Hepatocyte (in vitro differentiated cells): ENCODE results near the gene ROR1. TPM values are rescaled to one million over a fixed set of nuclear protein-coding genes. Genes with fewer than 3 reads are reported as not detected.

Experiments
- DNase-seq: peaks from one replicate; pipeline ENCODE4 v3.0.0-alpha.2; 2016; ENCODE audit warnings: low spot score
- H2AFZ ChIP-seq: fragments of 200-600 bp; sonication (generic); 2 replicates; pipeline ENCODE4 v1.6.0; 2016; ENCODE audit warnings: antibody characterized with exemption, mild to moderate bottlenecking
- H3K27ac ChIP-seq: fragments of 200-600 bp; sonication (generic); 2 replicates; pipeline ENCODE4 v1.5.1; 2016; ENCODE audit warnings: mild to moderate bottlenecking
- H3K27me3 ChIP-seq: fragments of 200-600 bp; sonication (generic); 2 replicates; pipeline ENCODE4 v1.6.1; 2016
- H3K36me3 ChIP-seq: fragments of 200-600 bp; sonication (generic); replicated peaks from 2 replicates; pipeline ENCODE4 v1.5.1; 2016; ENCODE audit warnings: low read depth; ENCODE audit not compliant: insufficient read depth
- H3K4me1 ChIP-seq: fragments of 200-600 bp; sonication (generic); 2 replicates; pipeline ENCODE4 v1.5.1; 2016; ENCODE audit warnings: mild to moderate bottlenecking, moderate library complexity; ENCODE audit not compliant: insufficient read depth
- H3K4me2 ChIP-seq: fragments of 200-600 bp; sonication (generic); 2 replicates; pipeline ENCODE4 v1.6.0; 2016
- H3K4me3 ChIP-seq: fragments of 200-600 bp; sonication (generic); 2 replicates; pipeline ENCODE4 v1.5.1; 2016; ENCODE audit warnings: mild to moderate bottlenecking
- H3K79me2 ChIP-seq: fragments of 200-600 bp; sonication (generic); 2 replicates; pipeline ENCODE4 v1.6.0; 2017; ENCODE audit warnings: mild to moderate bottlenecking
- H3K9me2 ChIP-seq: fragments of 200-600 bp; sonication (generic); replicated peaks from 2 replicates; pipeline ENCODE4 v1.6.0; 2017; ENCODE audit warnings: mild to moderate bottlenecking; ENCODE audit not compliant: insufficient read depth
- H3K9me3 ChIP-seq: fragments of 200-600 bp; sonication (generic); 2 replicates; pipeline ENCODE4 v1.5.1; 2016; ENCODE audit warnings: low read depth, mild to moderate bottlenecking
- H4K20me1 ChIP-seq: fragments of 200-600 bp; sonication (generic); 2 replicates; pipeline ENCODE4 v1.6.0; 2016; ENCODE audit warnings: mild to moderate bottlenecking; ENCODE audit not compliant: insufficient read depth, poor library complexity, severe bottlenecking
- EZH2 ChIP-seq: fragments of 200-600 bp; sonication (generic); IDR thresholded peaks from 2 replicates; pipeline ENCODE4 v1.6.1; 2016; ENCODE audit warnings: antibody characterized with exemption, mild to moderate bottlenecking, borderline replicate concordance
- EZH2phosphoT487 ChIP-seq: fragments of 200-600 bp; sonication (generic); IDR thresholded peaks from one replicate; pipeline ENCODE4 v1.6.1; 2018; ENCODE audit warnings: antibody characterized with exemption, mild to moderate bottlenecking, low read depth, moderate library complexity; ENCODE audit not compliant: unreplicated experiment, severe bottlenecking
- WGBS: methylation state at CpG from one replicate; pipeline ENCODE4 v1.1.6; 2016; ENCODE audit warnings: low lambda C conversion rate; ENCODE audit errors: missing lambda C conversion rate; 5-methylcytosine and 5-hydroxymethylcytosine counted together
- polyA plus RNA-seq: library from polyadenylated mRNA; unstranded; fragments of >200 nt; fragmentation: Nextera tagmentation; extraction: Ambion mirVana; gene quantifications from 2 replicates; pipeline ENCODE4 v1.2.1, GENCODE V29; 2016
- total RNA-seq: library from RNA; depleted of rRNA; stranded (reverse); fragments of >200 nt; gene quantifications from 2 replicates; pipeline ENCODE4 v1.2.3, GENCODE V29; 2014
- TF ChIP-seq, protein P1 (sequence below): fragments of 200-600 bp; sonication (generic); IDR thresholded peaks from 2 replicates; pipeline ENCODE4 v1.5.1; 2016; ENCODE audit warnings: antibody characterized with exemption, mild to moderate bottlenecking; ENCODE audit not compliant: poor library complexity

ROR1 gene
- total and polyA plus RNA-seq, 2 experiments from 2014 or later, result 16.4 to 27.7 TPM

DNA sequence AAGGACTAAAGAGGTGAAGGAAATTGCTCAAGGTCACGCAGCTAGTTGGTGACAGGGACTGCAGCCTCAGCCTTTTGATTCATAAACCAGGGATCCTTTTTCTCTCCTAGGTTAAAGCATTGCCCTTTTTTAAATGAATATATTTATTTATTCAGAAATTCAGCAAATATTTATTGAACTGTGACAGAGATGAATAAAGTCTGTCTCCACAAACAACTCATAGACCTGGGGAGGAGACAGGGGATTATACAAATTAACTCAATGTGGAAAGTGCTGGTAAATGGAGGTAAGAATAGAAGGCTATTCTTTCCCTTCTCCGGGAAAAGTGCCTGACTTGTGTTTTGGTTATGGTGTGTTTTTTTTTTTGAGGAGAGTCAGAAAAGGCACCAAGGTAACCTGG, 110.7 kb downstream of the ROR1 start:
- H3K27ac ChIP-seq, result no peak overlapping the region
- H3K9me2 ChIP-seq, result no peaks in the 10 kb centered on the region
- 80% methylated on average over 2 of the region's 2 CpGs for WGBS
- TF ChIP-seq EZH2 (no peak), EZH2phosphoT487 (no peak)
- TF ChIP-seq, protein P1, sequence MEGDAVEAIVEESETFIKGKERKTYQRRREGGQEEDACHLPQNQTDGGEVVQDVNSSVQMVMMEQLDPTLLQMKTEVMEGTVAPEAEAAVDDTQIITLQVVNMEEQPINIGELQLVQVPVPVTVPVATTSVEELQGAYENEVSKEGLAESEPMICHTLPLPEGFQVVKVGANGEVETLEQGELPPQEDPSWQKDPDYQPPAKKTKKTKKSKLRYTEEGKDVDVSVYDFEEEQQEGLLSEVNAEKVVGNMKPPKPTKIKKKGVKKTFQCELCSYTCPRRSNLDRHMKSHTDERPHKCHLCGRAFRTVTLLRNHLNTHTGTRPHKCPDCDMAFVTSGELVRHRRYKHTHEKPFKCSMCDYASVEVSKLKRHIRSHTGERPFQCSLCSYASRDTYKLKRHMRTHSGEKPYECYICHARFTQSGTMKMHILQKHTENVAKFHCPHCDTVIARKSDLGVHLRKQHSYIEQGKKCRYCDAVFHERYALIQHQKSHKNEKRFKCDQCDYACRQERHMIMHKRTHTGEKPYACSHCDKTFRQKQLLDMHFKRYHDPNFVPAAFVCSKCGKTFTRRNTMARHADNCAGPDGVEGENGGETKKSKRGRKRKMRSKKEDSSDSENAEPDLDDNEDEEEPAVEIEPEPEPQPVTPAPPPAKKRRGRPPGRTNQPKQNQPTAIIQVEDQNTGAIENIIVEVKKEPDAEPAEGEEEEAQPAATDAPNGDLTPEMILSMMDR, result no peak
- no peak for DNase-seq
- H3K4me1 ChIP-seq, result peaks cover 12% of the 10 kb centered on the region
- peaks cover 6% of the 10 kb centered on the region for H4K20me1 ChIP-seq
- no peak overlapping the region for H3K4me2 ChIP-seq
- H3K79me2 ChIP-seq, result peaks cover 81% of the 10 kb centered on the region
- no peaks in the 10 kb centered on the region for H3K36me3 ChIP-seq
- no peaks in the 10 kb centered on the region for H3K27me3 ChIP-seq
- no peaks in the 10 kb centered on the region for H3K9me3 ChIP-seq
- H2AFZ ChIP-seq, result no peak overlapping the region
- no peak overlapping the region for H3K4me3 ChIP-seq

DNA sequence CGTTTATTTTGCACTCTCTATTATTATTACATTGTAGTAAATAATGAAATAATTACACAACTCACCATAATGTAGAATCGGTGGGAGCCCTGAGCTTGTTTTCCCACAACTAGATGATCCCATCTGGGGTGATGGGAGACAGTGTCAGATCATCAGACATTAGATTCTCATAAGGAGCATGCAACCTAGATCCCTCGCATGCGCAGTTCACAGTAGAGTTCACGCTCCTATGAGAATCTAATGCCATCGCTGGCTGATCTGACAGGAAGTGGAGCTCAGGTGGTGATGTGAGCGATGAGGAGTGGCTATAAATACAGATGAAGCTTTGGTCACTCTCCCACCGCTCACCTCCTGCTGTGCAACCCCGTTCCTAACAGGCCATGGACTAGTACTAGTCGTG, 112.1 kb downstream of the ROR1 start:
- Histone ChIP-seq H3K4me2 (no peak overlapping the region), H3K27me3 (no peaks in the 10 kb centered on the region), H3K9me2 (no peaks in the 10 kb centered on the region), H4K20me1 (peaks cover 6% of the 10 kb centered on the region), H3K4me3 (no peak overlapping the region), H3K79me2 (peaks cover 80% of the 10 kb centered on the region), H3K27ac (no peak overlapping the region), H3K36me3 (no peaks in the 10 kb centered on the region), H2AFZ (no peak overlapping the region), H3K9me3 (peaks cover 7% of the 10 kb centered on the region), H3K4me1 (peaks cover 12% of the 10 kb centered on the region)
- no peak for DNase-seq
- WGBS, result 95% methylated on average over 10 of the region's 10 CpGs
- TF ChIP-seq, protein P1, result no peak
- no peak for TF ChIP-seq EZH2phosphoT487
- TF ChIP-seq EZH2, result no peak

DNA sequence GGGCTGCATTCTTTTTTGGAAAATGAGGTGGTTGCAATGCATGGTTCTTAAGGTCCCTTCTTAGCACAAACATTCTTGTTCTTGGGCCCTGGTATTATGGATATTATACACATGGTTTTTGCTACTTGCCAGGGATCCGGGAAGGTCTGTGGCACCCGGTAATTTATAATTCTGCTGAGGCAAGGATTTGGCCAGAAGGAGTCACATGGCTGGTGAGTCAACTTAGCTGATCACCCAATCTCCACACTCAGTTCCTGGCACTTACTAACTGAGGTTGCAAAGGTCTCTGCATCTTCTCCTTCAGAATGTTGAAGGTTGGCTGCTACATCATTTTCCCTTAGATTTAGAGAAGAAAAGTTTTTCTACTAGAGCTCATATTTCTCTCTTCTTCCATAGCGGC, 112.5 kb downstream of the ROR1 start:
- no peaks in the 10 kb centered on the region for H3K27me3 ChIP-seq
- WGBS, result 86% methylated on average over 3 of the region's 3 CpGs
- H3K79me2 ChIP-seq, result peaks cover 76% of the 10 kb centered on the region
- no peaks in the 10 kb centered on the region for H3K9me2 ChIP-seq
- H3K27ac ChIP-seq, result no peak overlapping the region
- TF ChIP-seq EZH2phosphoT487 (no peak), EZH2 (no peak)
- TF ChIP-seq, protein P1, result no peak
- H4K20me1 ChIP-seq, result peaks cover 6% of the 10 kb centered on the region
- no peaks in the 10 kb centered on the region for H3K36me3 ChIP-seq
- H3K4me2 ChIP-seq, result no peak overlapping the region
- H3K9me3 ChIP-seq, result peaks cover 7% of the 10 kb centered on the region
- no peak for DNase-seq
- H3K4me3 ChIP-seq, result no peak overlapping the region
- no peak overlapping the region for H2AFZ ChIP-seq
- H3K4me1 ChIP-seq, result peaks cover 12% of the 10 kb centered on the region

DNA sequence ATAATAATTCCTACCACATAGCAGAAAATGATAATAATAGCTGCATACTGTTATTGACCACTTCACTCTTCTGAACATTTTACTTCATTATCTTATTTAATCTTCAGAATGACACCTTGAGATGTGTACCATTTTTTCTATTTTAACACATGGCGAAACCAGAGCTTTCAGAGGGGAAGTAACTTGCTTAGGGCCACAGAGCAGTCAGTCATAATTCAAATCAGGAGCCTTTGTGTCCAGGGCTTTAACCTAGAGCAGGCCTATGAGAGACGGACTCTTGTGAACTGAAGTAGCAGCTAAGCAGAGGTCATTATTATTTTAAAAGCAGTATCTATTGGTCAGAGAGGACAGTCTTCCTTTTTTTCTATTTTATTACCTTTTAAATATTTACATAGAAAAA, 114.0 kb downstream of the ROR1 start:
- Histone ChIP-seq H4K20me1 (peaks cover 6% of the 10 kb centered on the region), H3K79me2 (peaks cover 64% of the 10 kb centered on the region), H3K36me3 (no peaks in the 10 kb centered on the region), H3K4me3 (no peak overlapping the region), H3K9me2 (no peaks in the 10 kb centered on the region), H3K27ac (no peak overlapping the region), H3K9me3 (peaks cover 7% of the 10 kb centered on the region), H3K4me1 (peaks cover 10% of the 10 kb centered on the region), H3K27me3 (no peaks in the 10 kb centered on the region), H3K4me2 (no peak overlapping the region), H2AFZ (no peak overlapping the region)
- DNase-seq, result no peak
- 95% methylated on average over 2 of the region's 2 CpGs for WGBS
- no peak for TF ChIP-seq EZH2
- no peak for TF ChIP-seq EZH2phosphoT487
- TF ChIP-seq, protein P1, result no peak
